ENCODE measurements around the gene VAV2. TPM values are rescaled to one million over a fixed set of nuclear protein-coding genes. Genes with fewer than 3 reads are reported as not detected.

The VAV2 gene
- polyA plus RNA-seq, 4 donors: 36.1 to 47.8 (median 36.3) TPM

- DNase-seq (ENCODE audit: low read depth in 4 of 4, low spot score in 3 of 4): no peak
These were observed 198.7 kb downstream of the VAV2 start for GRCh38 chr9:133793471-133793870.

- peak in 3 of 4 donors; percentile 12 to 47 (median 25) for DNase-seq (ENCODE audit: low read depth in 4 of 4, low spot score in 3 of 4)
These were observed 199.2 kb downstream of the VAV2 start for GRCh38 chr9:133792721-133793470.

GRCh38 chr9:133791735-133792649, 200.1 kb downstream of the VAV2 start:
- DNase-seq (ENCODE audit: low read depth in 4 of 4, low spot score in 3 of 4): no peak

- DNase-seq (ENCODE audit: low read depth in 4 of 4, low spot score in 3 of 4): no peak
These were observed 201.1 kb downstream of the VAV2 start for GRCh38 chr9:133791069-133791468.

GRCh38 chr9:133789778-133790177, 202.3 kb downstream of the VAV2 start:
- DNase-seq (ENCODE audit: low read depth in 4 of 4, low spot score in 3 of 4): no peak

- no peak for DNase-seq (ENCODE audit: low read depth in 4 of 4, low spot score in 3 of 4)
These were observed 203.1 kb downstream of the VAV2 start for GRCh38 chr9:133788819-133789717.

GRCh38 chr9:133788045-133788818, 203.9 kb downstream of the VAV2 start:
- no peak for DNase-seq (ENCODE audit: low read depth in 4 of 4, low spot score in 3 of 4)

GRCh38 chr9:133787754-133788025, 204.4 kb downstream of the VAV2 start:
- no peak for DNase-seq (ENCODE audit: low read depth in 4 of 4, low spot score in 3 of 4)

- no peak for DNase-seq (ENCODE audit: low read depth in 4 of 4, low spot score in 3 of 4)
These were observed 205.0 kb downstream of the VAV2 start for GRCh38 chr9:133786907-133787753.

GRCh38 chr9:133786371-133786753, 205.8 kb downstream of the VAV2 start:
- DNase-seq (ENCODE audit: low read depth in 4 of 4, low spot score in 3 of 4): no peak

GRCh38 chr9:133785753-133786370, 206.3 kb downstream of the VAV2 start:
- DNase-seq (ENCODE audit: low read depth in 4 of 4, low spot score in 3 of 4): no peak

- DNase-seq (ENCODE audit: low read depth in 4 of 4, low spot score in 3 of 4): no peak
These were observed 207.2 kb downstream of the VAV2 start for GRCh38 chr9:133784731-133785561.

GRCh38 chr9:133783331-133783731, 208.8 kb downstream of the VAV2 start:
- no peak for DNase-seq (ENCODE audit: low read depth in 4 of 4, low spot score in 3 of 4)

GRCh38 chr9:133782157-133783130, 209.7 kb downstream of the VAV2 start:
- peak; percentile 41 to 70 (median 59) for DNase-seq (ENCODE audit: low read depth in 4 of 4, low spot score in 3 of 4)

GRCh38 chr9:133781828-133782135, 210.3 kb downstream of the VAV2 start:
- DNase-seq (ENCODE audit: low read depth in 4 of 4, low spot score in 3 of 4): no peak

- no peak for DNase-seq (ENCODE audit: low read depth in 4 of 4, low spot score in 3 of 4)
These were observed 210.9 kb downstream of the VAV2 start for GRCh38 chr9:133780962-133781827.
